ENCODE data around the gene MAP6. TPM values are rescaled to one million over a fixed set of nuclear protein-coding genes. Genes with fewer than 3 reads are reported as not detected.

MAP6 gene
- total and polyA plus RNA-seq, 12 donors, result 1.2 to 9.1 (median 5.8) TPM

DNA sequence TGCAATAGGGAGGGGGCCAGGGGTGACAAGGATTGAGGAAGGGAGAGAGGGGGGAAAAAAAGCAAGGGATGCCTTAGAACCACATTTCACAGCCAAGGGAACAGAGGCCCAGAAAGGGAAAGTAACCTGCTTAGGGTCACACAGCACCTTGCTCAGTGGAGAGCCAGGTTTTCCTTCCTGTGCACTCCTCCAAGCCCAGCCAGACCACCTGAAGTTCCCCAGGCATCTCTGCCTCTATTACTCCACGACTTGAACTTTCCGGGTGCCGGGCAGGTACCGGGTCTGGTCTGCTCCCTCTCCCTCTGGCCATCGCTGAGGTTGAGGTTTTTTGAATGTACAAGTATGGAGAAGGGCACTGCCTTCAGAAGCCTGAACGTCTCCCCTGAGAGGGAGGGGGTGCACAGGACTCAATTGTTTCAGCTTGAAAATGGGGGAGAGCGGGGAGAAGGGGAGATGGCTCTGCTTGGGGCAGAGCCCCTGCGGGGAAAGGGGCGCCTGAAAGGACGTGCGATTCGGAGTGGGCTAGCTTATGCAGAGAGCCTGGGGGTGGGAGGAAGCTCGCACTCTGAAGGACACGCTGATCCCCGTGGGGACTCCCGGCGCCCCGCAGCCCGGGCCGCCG lies 107.3 kb downstream of the MAP6 start:
- Histone ChIP-seq H3K27me3 (no peaks in the 10 kb centered on the region), H3K36me3 (peaks cover 0 to 15% (median 4%) of the 10 kb centered on the region in 9 donors), H3K4me1 (peaks cover 25 to 88% (median 84%) of the 10 kb centered on the region in 9 donors), H3K27ac (peak overlapping the region; percentile 98 to 100 (median 99)), H3K4me3 (peak overlapping the region; percentile 72 to 99 (median 88)), H3K9me3 (no peaks in the 10 kb centered on the region)
- intact Hi-C loops (cut with DNase I), result loop anchor here in 1 of 10 donors (2.0 kb wide), 1 partner anchor 21 kb away; no protein-coding TSS in a partner anchor
- TF ChIP-seq, protein P1, sequence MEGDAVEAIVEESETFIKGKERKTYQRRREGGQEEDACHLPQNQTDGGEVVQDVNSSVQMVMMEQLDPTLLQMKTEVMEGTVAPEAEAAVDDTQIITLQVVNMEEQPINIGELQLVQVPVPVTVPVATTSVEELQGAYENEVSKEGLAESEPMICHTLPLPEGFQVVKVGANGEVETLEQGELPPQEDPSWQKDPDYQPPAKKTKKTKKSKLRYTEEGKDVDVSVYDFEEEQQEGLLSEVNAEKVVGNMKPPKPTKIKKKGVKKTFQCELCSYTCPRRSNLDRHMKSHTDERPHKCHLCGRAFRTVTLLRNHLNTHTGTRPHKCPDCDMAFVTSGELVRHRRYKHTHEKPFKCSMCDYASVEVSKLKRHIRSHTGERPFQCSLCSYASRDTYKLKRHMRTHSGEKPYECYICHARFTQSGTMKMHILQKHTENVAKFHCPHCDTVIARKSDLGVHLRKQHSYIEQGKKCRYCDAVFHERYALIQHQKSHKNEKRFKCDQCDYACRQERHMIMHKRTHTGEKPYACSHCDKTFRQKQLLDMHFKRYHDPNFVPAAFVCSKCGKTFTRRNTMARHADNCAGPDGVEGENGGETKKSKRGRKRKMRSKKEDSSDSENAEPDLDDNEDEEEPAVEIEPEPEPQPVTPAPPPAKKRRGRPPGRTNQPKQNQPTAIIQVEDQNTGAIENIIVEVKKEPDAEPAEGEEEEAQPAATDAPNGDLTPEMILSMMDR (IDR thresholded peaks at IDR 0.05), result peak in 1 of 9 donors; percentile 10
- ATAC-seq (no peak), DNase-seq (no peak)
- 16 to 19% methylated on average over 21 of the region's 21 CpGs for WGBS, 2 donors

DNA sequence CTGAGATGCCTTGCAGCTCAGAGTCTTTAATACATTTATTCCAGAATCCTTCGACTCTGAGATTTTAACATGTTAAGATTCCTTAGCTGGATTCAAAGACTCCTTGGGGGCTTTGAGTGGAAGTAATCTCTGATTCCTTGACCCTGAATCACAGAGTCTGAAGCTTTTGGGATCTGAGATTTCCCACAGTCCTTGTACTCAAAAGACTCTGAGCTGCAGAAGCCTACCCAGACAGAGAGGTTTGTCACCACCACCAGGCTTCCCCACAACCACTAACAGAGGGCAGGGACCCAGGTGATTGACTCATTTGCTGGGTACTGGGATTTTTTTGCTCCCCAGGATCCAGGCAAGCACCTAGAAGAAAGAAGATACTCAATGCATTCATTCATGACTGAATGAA lies 108.2 kb downstream of the MAP6 start:
- no peak for ATAC-seq
- 61 to 77% methylated on average over 1 of the region's 1 CpG for WGBS, 2 donors
- H3K4me1 ChIP-seq, result peaks cover 18 to 82% (median 75%) of the 10 kb centered on the region in 9 donors
- H3K27ac ChIP-seq, result peak overlapping the region in 9 of 10 donors; percentile 88 to 100 (median 99)
- TF ChIP-seq, protein P1 (IDR thresholded peaks at IDR 0.05), result no peak
- peaks cover 0 to 7% (median 0%) of the 10 kb centered on the region in 9 donors for H3K36me3 ChIP-seq
- no peak overlapping the region for H3K4me3 ChIP-seq
- DNase-seq, result no peak
- no peaks in the 10 kb centered on the region for H3K9me3 ChIP-seq
- intact Hi-C loops (cut with DNase I), result no loop called here
- no peaks in the 10 kb centered on the region for H3K27me3 ChIP-seq

DNA sequence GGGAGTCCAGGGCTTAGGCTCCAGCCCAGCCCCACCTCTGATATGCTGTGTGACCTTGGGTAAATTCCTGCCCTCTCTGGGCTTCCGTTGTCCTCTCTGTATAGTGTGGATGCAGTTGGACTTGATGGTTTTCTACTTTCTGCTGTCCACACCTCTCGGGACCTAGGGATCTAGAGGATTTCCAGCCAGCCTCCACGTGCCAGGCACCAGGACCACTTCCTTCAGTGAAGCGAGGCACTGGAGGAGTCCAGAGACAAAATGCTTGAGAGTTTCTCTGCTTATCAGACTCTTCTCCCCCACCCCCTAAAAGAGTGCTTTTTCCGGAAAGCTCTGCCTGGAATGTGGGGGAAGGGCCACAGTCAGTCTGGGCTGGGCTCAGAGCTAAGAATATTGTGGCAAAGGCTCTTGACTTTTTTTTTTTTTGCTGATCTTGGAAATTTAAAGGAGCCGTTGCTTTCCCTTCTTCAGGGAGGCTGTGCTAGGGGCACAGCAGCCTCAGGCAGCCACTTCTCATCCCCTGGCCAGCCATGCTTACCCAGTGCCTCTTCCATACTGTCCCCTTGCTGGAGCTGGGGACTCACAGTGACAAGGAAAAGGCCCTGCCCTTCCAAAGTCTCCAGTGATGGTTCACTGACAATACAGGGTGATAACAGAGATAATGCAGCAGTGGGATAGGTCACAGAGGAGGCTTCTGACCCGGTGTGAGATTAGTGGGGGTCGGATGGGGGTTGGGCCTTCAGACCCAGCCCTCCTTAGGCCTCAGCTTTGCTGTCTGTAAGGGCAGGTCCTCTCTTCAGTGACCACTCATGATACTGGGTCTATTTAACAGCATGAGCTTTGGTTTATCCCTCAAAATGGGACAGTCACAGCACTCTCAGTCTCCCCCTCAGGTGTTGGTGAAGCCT lies 109.6 kb downstream of the MAP6 start:
- WGBS, 2 donors, result 11 to 13% methylated on average over 8 of the region's 8 CpGs
- H3K27me3 ChIP-seq, result no peaks in the 10 kb centered on the region
- no peaks in the 10 kb centered on the region for H3K36me3 ChIP-seq
- TF ChIP-seq, protein P1 (IDR thresholded peaks at IDR 0.05), result no peak
- peak overlapping the region; percentile 31 to 100 (median 98) for H3K27ac ChIP-seq
- ATAC-seq (peak in 5 of 8 donors; percentile 9 to 27 (median 10)), DNase-seq (peak; percentile 38 to 79)
- peak overlapping the region in 4 of 10 donors; percentile 11 to 32 (median 18) for H3K4me3 ChIP-seq
- intact Hi-C loops (cut with DNase I), result loop anchor here in 1 of 10 donors (10.0 kb wide), 1 partner anchor 586 kb away; no protein-coding TSS in a partner anchor
- H3K9me3 ChIP-seq, result no peaks in the 10 kb centered on the region
- peaks cover 13 to 81% (median 70%) of the 10 kb centered on the region in 9 donors for H3K4me1 ChIP-seq
